DMS153 (cell line): ENCODE data around the gene PRXL2A.
A peak's percentile ranks its signal among the peaks of the same experiment; 100 is the strongest.

ENCODE experiments used
- DNase-seq: peaks from one replicate; lab custom pipeline; 2025; lab: John Stamatoyannopoulos, UW

PRXL2A gene

DNA sequence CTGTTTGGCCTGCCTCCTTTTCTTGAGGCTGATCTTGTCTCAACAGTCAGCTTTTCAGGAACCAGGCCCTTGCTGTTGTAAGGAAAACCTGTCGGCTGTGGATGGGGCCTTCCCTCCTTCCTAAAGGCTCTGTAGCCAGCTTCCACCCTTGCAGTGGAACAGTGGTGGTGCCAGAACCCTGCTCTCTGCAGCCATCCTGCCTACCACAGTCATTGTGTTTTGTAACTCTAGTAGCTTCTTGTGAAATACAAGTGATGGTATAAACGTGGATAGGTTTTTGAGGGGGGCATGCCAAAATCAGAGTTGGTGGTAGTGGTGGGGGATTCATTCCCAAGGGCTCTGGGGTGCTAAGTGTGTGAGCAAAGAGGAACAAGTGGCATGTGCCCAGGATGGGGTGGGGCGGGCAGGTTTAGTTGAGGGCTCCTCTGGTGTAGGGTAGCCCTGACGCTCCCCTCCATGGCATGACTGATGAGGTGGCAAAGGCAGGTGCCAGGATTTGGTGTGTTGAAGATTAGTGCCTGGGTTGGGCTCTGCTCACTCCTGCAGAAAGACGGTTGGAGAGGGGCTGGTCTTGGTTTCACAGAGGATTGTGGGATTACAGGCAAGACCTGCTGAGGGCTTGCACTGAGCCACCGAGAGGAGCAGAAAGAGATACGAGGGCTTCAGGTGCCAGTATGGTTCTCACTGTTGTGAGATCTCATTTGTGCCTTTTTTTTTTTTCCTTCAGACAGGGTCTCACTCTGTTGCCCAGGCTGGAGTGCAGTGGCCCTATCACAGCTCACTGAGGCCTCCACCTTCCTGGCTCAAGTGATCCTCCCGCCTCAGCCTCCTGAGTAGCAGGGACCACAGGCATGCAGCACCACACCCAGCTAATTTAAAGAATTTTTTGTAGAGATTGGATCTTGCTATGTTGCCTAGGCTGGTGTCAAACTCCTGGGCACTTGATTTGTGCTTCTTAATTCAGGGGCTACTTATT is 53.1 kb downstream of the PRXL2A start:
- no peak for DNase-seq

GRCh38 chr10:80462299-80462980 is 54.1 kb downstream of the PRXL2A start:
- DNase-seq = no peak

GRCh38 chr10:80462981-80463741 is 54.8 kb downstream of the PRXL2A start:
- no peak for DNase-seq

DNA sequence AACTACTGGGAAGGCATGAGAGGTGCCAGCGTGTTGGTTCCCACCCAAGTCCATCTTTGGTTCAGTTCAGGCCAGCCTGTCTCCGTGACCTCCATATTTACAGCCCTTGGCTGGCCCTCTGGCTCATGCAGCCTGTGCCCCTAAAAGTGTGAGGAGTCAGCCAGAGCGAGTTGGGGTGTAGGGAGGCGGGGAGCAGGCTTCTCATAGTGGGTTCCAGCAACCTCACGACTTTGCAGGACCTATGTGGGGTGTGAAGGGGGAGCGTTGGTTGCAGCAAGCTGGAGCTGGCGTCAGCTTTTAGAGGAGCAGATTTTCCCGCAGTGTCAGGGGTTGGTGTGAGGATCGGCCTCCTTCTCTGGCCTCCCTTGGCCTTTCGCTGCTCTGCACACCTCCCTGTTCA is 55.5 kb downstream of the PRXL2A start:
- no peak for DNase-seq

GRCh38 chr10:80464557-80465450 is 56.5 kb downstream of the PRXL2A start:
- no peak for DNase-seq

- no peak for DNase-seq
These were observed 57.1 kb downstream of the PRXL2A start for GRCh38 chr10:80465451-80465835.

- no peak for DNase-seq
These were observed 57.7 kb downstream of the PRXL2A start for GRCh38 chr10:80465839-80466590.

DNA sequence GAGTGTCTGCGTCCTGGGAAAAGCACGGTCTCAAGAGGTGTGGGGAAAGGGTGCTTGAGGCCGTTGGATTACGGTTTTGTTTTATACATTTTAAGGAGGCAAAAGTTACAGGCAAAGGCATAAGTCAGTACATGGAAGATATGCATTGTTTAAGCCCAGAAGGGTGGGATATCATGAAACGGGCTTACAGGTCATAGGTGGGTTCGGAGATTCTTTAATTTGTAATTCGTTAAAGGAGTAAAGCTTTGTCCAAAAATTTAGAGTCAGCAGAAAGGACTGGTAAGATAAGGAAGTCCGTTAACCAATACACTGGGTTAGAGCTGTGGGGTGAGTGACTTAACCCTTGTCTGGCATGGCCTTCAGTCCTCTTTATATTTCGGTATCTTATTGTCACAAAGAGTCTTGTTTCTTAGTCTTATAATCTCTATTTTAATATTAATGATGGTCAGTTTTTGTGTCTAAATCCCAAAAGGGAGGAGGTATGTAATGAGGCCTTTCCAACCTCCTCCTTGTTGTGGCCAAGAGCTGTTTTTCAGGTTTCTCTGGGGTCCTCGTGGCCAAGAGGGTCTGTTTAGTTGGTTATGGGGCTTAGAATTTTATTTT is 58.5 kb downstream of the PRXL2A start:
- DNase-seq = no peak

- peak; percentile 20 for DNase-seq
These were observed 59.7 kb downstream of the PRXL2A start for GRCh38 chr10:80468002-80468401.

DNA sequence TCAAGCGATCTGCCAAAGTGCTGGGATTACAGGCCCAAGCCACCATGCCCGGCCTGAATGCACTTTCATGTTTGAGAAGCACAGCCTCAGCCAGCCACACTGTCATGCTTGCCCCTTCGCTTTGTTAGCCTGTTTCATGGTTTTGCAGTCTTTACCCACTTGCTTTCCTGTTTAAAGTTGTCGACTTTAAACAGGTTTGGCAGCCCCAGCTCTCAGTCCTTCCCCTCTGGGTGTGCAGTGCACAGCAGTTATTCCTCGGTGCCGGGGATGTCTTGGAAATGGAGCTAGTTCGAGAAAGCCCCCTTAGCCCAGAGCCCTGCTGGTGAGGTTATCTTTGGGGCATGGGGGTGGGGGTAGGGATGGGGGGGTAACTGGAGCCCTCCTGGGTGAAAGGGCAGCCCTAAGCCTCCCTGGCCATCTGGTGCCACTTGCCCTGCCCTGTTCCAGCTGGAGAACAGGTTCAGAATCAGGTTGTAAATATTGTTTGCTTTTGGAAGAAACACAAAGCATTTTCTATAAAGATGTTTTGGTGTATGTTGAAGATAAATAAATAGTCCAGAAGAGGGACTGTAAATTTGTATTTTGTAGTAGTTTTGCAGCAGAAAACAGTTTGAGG is 60.6 kb downstream of the PRXL2A start:
- DNase-seq = peak; percentile 22

- no peak for DNase-seq
These were observed 61.9 kb downstream of the PRXL2A start for GRCh38 chr10:80470266-80470665.

GRCh38 chr10:80471001-80471400 is 62.6 kb downstream of the PRXL2A start:
- no peak for DNase-seq

DNA sequence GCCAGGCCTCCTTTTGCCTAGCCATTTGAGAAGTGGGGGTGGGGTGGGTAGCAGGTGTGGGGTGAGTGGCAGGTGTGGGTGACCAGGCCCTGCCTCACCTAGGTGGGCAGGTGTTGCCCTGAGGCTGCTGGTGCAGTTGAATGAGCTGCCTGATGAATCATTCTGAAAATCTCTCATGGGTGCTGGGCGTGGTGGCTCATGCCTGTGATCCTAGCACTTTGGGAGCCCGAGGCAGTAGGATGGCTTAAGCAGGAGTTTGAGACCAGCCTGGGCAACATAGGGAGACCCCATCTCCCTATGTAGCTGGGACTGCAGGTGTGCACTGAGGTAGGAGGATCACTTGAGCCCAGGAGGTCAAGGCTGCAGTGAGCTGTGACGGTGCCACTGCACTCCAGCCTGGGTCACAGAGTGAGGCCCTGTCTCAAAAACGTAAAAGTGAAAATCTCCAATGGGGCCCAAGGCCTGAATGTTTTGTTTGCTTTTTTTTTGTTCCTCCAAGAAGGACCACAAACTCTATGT is 63.4 kb downstream of the PRXL2A start:
- DNase-seq = no peak

- no peak for DNase-seq
These were observed 64.1 kb downstream of the PRXL2A start for GRCh38 chr10:80472234-80473095.

DNA sequence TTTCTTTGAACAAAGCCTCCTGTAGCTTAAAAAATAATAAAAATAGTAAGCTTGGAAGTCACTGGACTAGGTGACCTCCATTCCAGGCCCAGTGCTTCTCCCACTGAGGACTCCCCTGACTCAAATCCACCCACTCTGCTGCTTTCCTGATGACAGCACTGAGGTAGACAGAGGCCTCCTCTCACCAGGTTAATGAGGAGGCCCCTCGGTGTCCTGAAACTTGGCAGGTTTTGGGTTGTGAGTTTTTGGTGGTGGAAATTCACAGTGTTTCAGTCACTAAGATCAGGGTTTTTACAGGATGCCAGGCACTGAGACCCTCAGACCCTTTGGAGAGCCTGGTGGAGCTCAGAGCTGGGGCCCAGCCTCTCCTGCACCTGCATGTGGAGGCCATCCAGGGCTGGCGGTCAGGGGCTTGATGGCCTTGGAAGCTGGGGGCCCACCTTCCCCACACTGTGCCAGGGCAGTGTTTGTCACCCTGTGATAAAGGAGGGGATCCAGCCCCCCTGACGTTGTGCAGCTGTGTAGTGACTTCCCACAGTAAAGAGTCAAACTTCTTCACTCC is 64.8 kb downstream of the PRXL2A start:
- no peak for DNase-seq

- no peak for DNase-seq
These were observed 65.6 kb downstream of the PRXL2A start for GRCh38 chr10:80473692-80474596.

GRCh38 chr10:80474597-80474910 is 66.2 kb downstream of the PRXL2A start:
- no peak for DNase-seq
